ENCODE data around the gene GRIK1.

Gene GRIK1

GRCh38 chr21:29568020-29568697 lies 371.6 kb downstream of the GRIK1 start:
- H3K27ac ChIP-seq = no peak overlapping the region
- no peak for DNase-seq (ENCODE audit: low read depth, low spot score)

- no peak overlapping the region for H3K27ac ChIP-seq
- DNase-seq (ENCODE audit: low read depth, low spot score) = no peak
These were observed 381.7 kb downstream of the GRIK1 start for GRCh38 chr21:29557931-29558725.

- DNase-seq (ENCODE audit: low read depth, low spot score) = no peak
- H3K27ac ChIP-seq = no peak overlapping the region
These were observed 382.6 kb downstream of the GRIK1 start for GRCh38 chr21:29557200-29557599.

GRCh38 chr21:29555601-29556000 lies 384.2 kb downstream of the GRIK1 start:
- no peak overlapping the region for H3K27ac ChIP-seq
- DNase-seq (ENCODE audit: low read depth, low spot score) = no peak

GRCh38 chr21:29550205-29550604 lies 389.6 kb downstream of the GRIK1 start:
- no peak overlapping the region for H3K27ac ChIP-seq
- no peak for DNase-seq (ENCODE audit: low read depth, low spot score)

GRCh38 chr21:29549614-29550013 lies 390.2 kb downstream of the GRIK1 start:
- H3K27ac ChIP-seq = no peak overlapping the region
- no peak for DNase-seq (ENCODE audit: low read depth, low spot score)

- no peak for DNase-seq (ENCODE audit: low read depth, low spot score)
- H3K27ac ChIP-seq = no peak overlapping the region
These were observed 391.8 kb downstream of the GRIK1 start for GRCh38 chr21:29547998-29548397.

GRCh38 chr21:29546071-29546470 lies 393.7 kb downstream of the GRIK1 start:
- no peak for DNase-seq (ENCODE audit: low read depth, low spot score)
- H3K27ac ChIP-seq = no peak overlapping the region

- no peak for DNase-seq (ENCODE audit: low read depth, low spot score)
- no peak overlapping the region for H3K27ac ChIP-seq
These were observed 399.5 kb downstream of the GRIK1 start for GRCh38 chr21:29540289-29540688.

GRCh38 chr21:29538115-29538514 lies 401.7 kb downstream of the GRIK1 start:
- no peak overlapping the region for H3K27ac ChIP-seq
- no peak for DNase-seq (ENCODE audit: low read depth, low spot score)

- no peak overlapping the region for H3K27ac ChIP-seq
- DNase-seq (ENCODE audit: low read depth, low spot score) = no peak
These were observed 405.3 kb downstream of the GRIK1 start for GRCh38 chr21:29534448-29534847.

- H3K27ac ChIP-seq = no peak overlapping the region
- no peak for DNase-seq (ENCODE audit: low read depth, low spot score)
These were observed 410.7 kb downstream of the GRIK1 start for GRCh38 chr21:29529139-29529538.

GRCh38 chr21:29526545-29526944 lies 413.3 kb downstream of the GRIK1 start:
- H3K27ac ChIP-seq = no peak overlapping the region
- no peak for DNase-seq (ENCODE audit: low read depth, low spot score)

GRCh38 chr21:29524055-29524454 lies 415.7 kb downstream of the GRIK1 start:
- H3K27ac ChIP-seq = no peak overlapping the region
- no peak for DNase-seq (ENCODE audit: low read depth, low spot score)

GRCh38 chr21:29523646-29524045 lies 416.1 kb downstream of the GRIK1 start:
- no peak for DNase-seq (ENCODE audit: low read depth, low spot score)
- no peak overlapping the region for H3K27ac ChIP-seq

- DNase-seq (ENCODE audit: low read depth, low spot score) = no peak
These were observed 417.9 kb downstream of the GRIK1 start for GRCh38 chr21:29521872-29522271.

GRCh38 chr21:29520171-29520570 lies 419.6 kb downstream of the GRIK1 start:
- no peak for DNase-seq (ENCODE audit: low read depth, low spot score)
- H3K27ac ChIP-seq = no peak overlapping the region

More at GRCh38 chr21:29521872-29522271, 417.9 kb downstream of the GRIK1 start:
- no peak overlapping the region for H3K27ac ChIP-seq

- no peak for DNase-seq (ENCODE audit: low read depth, low spot score)
- H3K27ac ChIP-seq = no peak overlapping the region
These were observed 425.0 kb downstream of the GRIK1 start for GRCh38 chr21:29514652-29515247.

GRCh38 chr21:29513535-29513934 lies 426.3 kb downstream of the GRIK1 start:
- no peak for DNase-seq (ENCODE audit: low read depth, low spot score)
- H3K27ac ChIP-seq = no peak overlapping the region

GRCh38 chr21:29511096-29511495 lies 428.7 kb downstream of the GRIK1 start:
- no peak overlapping the region for H3K27ac ChIP-seq
- DNase-seq (ENCODE audit: low read depth, low spot score) = no peak

- no peak overlapping the region for H3K27ac ChIP-seq
- DNase-seq (ENCODE audit: low read depth, low spot score) = no peak
These were observed 430.7 kb downstream of the GRIK1 start for GRCh38 chr21:29509121-29509520.
